Upper lobe of left lung (tissue), 6 donors: ENCODE measurements around the gene CADM1. TPM values are rescaled to one million over a fixed set of nuclear protein-coding genes. Genes with fewer than 3 reads are reported as not detected.

ENCODE experiments used
- ATAC-seq, 2 donors: fragments of 200-7000 bp; cut with Tn5 transposase; one replicate each; pipeline ENCODE4 v1.9.1; 2022; ENCODE audit warnings: mild to moderate bottlenecking in 2 of 2, moderate library complexity in 2 of 2; ENCODE audit not compliant: low FRiP score in 2 of 2
- DNase-seq, 2 donors: peaks; one replicate each; pipeline ENCODE4 v3.0.0-alpha.2; 2019 to 2020
- H3K27ac ChIP-seq, 4 donors: fragments of 200-600 bp; sonication (generic); one replicate each; pipeline ENCODE4 v1.5.1; 2016 to 2019
- H3K27me3 ChIP-seq, 4 donors: fragments of 200-600 bp; sonication (generic); one replicate each; pipeline ENCODE4 v1.5.1; 2017 to 2019
- H3K36me3 ChIP-seq, 4 donors: fragments of 200-600 bp; sonication (generic); one replicate each; pipeline ENCODE4 v1.5.1; 2016 to 2019
- H3K4me1 ChIP-seq, 4 donors: fragments of 200-600 bp; sonication (generic); one replicate each; pipeline ENCODE4 v1.5.1; 2018 to 2019
- H3K4me3 ChIP-seq, 4 donors: fragments of 200-600 bp; sonication (generic); one replicate each; pipeline ENCODE4 v1.5.1; 2017 to 2019; ENCODE audit warnings: mild to moderate bottlenecking in 2 of 4, moderate library complexity in 1 of 4
- H3K9me3 ChIP-seq, 4 donors: fragments of 200-600 bp; sonication (generic); one replicate each; pipeline ENCODE4 v1.5.1; 2018 to 2019
- CTCF ChIP-seq, 6 experiments: fragments of 450-650 bp in 4 of 6; fragments of 200-600 bp in 2 of 6; sonication (generic) in 2 of 6; IDR thresholded peaks; one replicate each; pipeline ENCODE4 v1.5.1; 2016 to 2019; ENCODE audit warnings: antibody characterized with exemption in 6 of 6
- EP300 ChIP-seq, 4 donors: sonication (generic); formaldehyde crosslinking; IDR thresholded peaks; one replicate each; pipeline ENCODE4 v1.5.1; 2017; ENCODE audit warnings: antibody characterized with exemption in 4 of 4, control low read depth in 2 of 4
- POLR2A ChIP-seq, 4 donors: fragments of 450-650 bp; IDR thresholded peaks; one replicate each; pipeline ENCODE4 v1.5.1; 2016 to 2017; ENCODE audit warnings: antibody characterized with exemption in 4 of 4, mild to moderate bottlenecking in 2 of 4
- POLR2AphosphoS5 ChIP-seq, 2 donors: sonication (generic); formaldehyde crosslinking; IDR thresholded peaks; one replicate each; pipeline ENCODE4 v1.5.1; 2017; ENCODE audit warnings: antibody characterized with exemption in 2 of 2
- WGBS, 2 donors: methylation state at CpG; one replicate each; pipeline ENCODE4 v1.1.5; 2017 to 2018; 5-methylcytosine and 5-hydroxymethylcytosine counted together
- total RNA-seq, 6 donors: library from RNA; depleted of rRNA in 4 of 6; stranded (reverse); fragments of >200 nt in 4 of 6; gene quantifications; one replicate each; pipeline versions ENCODE4 v1.1.0 to v1.2.1, GENCODE V29; 2016 to 2021
- donor health status: DM: no; HTN: no; CAD: no; lungs with moderate emphysema.
- donor health status: DM: no; HTN: yes; CAD: no; lungs with severe emphysema.

Gene CADM1
- total RNA-seq, 6 donors from 2014 or later: 69.9 to 212 (median 125) TPM

DNA sequence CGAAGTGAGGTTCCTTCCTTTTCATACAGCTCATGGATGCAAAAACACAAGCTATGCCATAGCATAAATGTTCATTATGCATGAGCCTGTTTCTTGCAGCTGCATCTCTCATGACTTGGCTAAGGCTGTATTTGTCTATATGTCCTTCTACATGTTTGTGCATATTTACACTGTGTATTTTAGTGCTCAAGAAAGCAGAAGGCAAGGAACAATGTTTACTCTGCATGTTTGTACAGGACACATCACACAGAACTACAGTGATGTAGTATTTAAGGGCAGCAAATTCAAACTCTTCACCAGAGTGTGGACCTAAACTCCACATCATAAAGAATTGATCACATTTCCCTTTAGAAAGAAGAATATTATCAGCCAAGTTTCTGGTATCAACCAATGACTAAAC is 170.3 kb downstream of the CADM1 start:
- Histone ChIP-seq H3K27me3 (no peaks in the 10 kb centered on the region), H3K36me3 (no peaks in the 10 kb centered on the region), H3K27ac (no peak overlapping the region), H3K9me3 (no peaks in the 10 kb centered on the region), H3K4me3 (no peak overlapping the region), H3K4me1 (no peaks in the 10 kb centered on the region)
- no peak for TF ChIP-seq POLR2AphosphoS5 (IDR thresholded peaks at IDR 0.05)
- no peak for TF ChIP-seq POLR2A (IDR thresholded peaks at IDR 0.05)
- no peak for TF ChIP-seq EP300 (IDR thresholded peaks at IDR 0.05)
- TF ChIP-seq CTCF (IDR thresholded peaks at IDR 0.05): no peak
- 56 to 64% methylated on average over 1 of the region's 1 CpG for WGBS, 2 donors
- DNase-seq (no peak), ATAC-seq (no peak)

GRCh38 chr11:115333121-115333520 is 171.1 kb downstream of the CADM1 start:
- Histone ChIP-seq H3K27ac (no peak overlapping the region), H3K9me3 (no peaks in the 10 kb centered on the region), H3K27me3 (no peaks in the 10 kb centered on the region), H3K4me3 (no peak overlapping the region), H3K4me1 (no peaks in the 10 kb centered on the region), H3K36me3 (no peaks in the 10 kb centered on the region)
- TF ChIP-seq POLR2A (IDR thresholded peaks at IDR 0.05) (no peak), CTCF (IDR thresholded peaks at IDR 0.05) (no peak), POLR2AphosphoS5 (IDR thresholded peaks at IDR 0.05) (no peak), EP300 (IDR thresholded peaks at IDR 0.05) (no peak)
- no peak for DNase-seq
- ATAC-seq: no peak
- 46 to 56% methylated on average over 2 of the region's 2 CpGs for WGBS, 2 donors

GRCh38 chr11:115330684-115331482 is 173.3 kb downstream of the CADM1 start:
- Histone ChIP-seq H3K4me3 (no peak overlapping the region), H3K27ac (no peak overlapping the region), H3K36me3 (no peaks in the 10 kb centered on the region), H3K9me3 (no peaks in the 10 kb centered on the region), H3K27me3 (no peaks in the 10 kb centered on the region), H3K4me1 (no peaks in the 10 kb centered on the region)
- 80 to 86% methylated on average over 3 of the region's 3 CpGs for WGBS, 2 donors
- TF ChIP-seq POLR2A (IDR thresholded peaks at IDR 0.05) (no peak), CTCF (IDR thresholded peaks at IDR 0.05) (no peak), EP300 (IDR thresholded peaks at IDR 0.05) (no peak), POLR2AphosphoS5 (IDR thresholded peaks at IDR 0.05) (no peak)
- DNase-seq (no peak), ATAC-seq (no peak)

DNA sequence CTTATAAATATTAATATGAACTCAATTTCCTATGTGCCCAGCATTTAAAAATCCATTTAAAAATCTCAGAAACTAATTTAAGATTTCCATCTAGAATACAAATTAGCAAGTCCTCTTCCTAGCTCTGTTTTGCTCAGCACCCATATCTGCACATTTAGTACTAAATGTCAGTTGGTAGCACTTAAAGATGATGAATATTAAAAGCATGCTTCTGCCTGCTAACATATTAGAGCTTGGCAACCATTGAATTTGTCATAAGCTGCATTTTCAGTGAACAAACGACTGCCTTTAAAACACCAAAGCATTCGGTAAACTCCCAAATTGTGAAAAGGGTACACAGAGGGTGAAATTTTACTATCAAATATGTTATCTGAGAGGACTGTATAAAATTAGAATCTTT is 177.7 kb downstream of the CADM1 start:
- no peak overlapping the region for H3K27ac ChIP-seq
- 81 to 90% methylated on average over 2 of the region's 2 CpGs for WGBS, 2 donors
- no peak for ATAC-seq

GRCh38 chr11:115325523-115325922 is 178.7 kb downstream of the CADM1 start:
- H3K27ac ChIP-seq: no peak overlapping the region
- 62 to 68% methylated on average over 1 of the region's 1 CpG for WGBS, 2 donors
- no peaks in the 10 kb centered on the region for H3K9me3 ChIP-seq
- no peaks in the 10 kb centered on the region for H3K36me3 ChIP-seq
- ATAC-seq (no peak), DNase-seq (no peak)
- TF ChIP-seq POLR2AphosphoS5 (IDR thresholded peaks at IDR 0.05) (no peak), CTCF (IDR thresholded peaks at IDR 0.05) (no peak), EP300 (IDR thresholded peaks at IDR 0.05) (no peak), POLR2A (IDR thresholded peaks at IDR 0.05) (no peak)
- H3K27me3 ChIP-seq: no peaks in the 10 kb centered on the region
- H3K4me3 ChIP-seq: no peak overlapping the region
- peaks cover 5 to 12% (median 6%) of the 10 kb centered on the region in 4 donors for H3K4me1 ChIP-seq

More for the DNA sequence above, 177.7 kb downstream of the CADM1 start:
- no peak for TF ChIP-seq EP300 (IDR thresholded peaks at IDR 0.05)
- Histone ChIP-seq H3K4me3 (no peak overlapping the region), H3K27me3 (no peaks in the 10 kb centered on the region), H3K36me3 (no peaks in the 10 kb centered on the region), H3K4me1 (peaks cover 5 to 12% (median 6%) of the 10 kb centered on the region in 4 donors), H3K9me3 (no peaks in the 10 kb centered on the region)
- no peak for DNase-seq
